Mammary epithelial cell (primary cell): ENCODE data around the gene ZNF45.

ENCODE experiments used
- EZH2 ChIP-seq: IDR thresholded peaks from 2 replicates; pipeline ENCODE4 v1.6.1; 2012; ENCODE audit warnings: low read length, inconsistent platforms, borderline replicate concordance
- TF ChIP-seq, protein P1 (sequence below), 2 donors: IDR thresholded peaks in 1 of 2; conservative IDR thresholded peaks in 1 of 2; 2 replicates each; pipeline ENCODE4 v1.5.1; 2011 to 2012; ENCODE audit warnings: inconsistent platforms in 2 of 2, low read length in 2 of 2, mild to moderate bottlenecking in 2 of 2, control low read depth in 1 of 2, low read depth in 1 of 2; ENCODE audit not compliant: insufficient read depth in 1 of 2; ENCODE audit errors: extremely low read depth in 1 of 2

DNA sequence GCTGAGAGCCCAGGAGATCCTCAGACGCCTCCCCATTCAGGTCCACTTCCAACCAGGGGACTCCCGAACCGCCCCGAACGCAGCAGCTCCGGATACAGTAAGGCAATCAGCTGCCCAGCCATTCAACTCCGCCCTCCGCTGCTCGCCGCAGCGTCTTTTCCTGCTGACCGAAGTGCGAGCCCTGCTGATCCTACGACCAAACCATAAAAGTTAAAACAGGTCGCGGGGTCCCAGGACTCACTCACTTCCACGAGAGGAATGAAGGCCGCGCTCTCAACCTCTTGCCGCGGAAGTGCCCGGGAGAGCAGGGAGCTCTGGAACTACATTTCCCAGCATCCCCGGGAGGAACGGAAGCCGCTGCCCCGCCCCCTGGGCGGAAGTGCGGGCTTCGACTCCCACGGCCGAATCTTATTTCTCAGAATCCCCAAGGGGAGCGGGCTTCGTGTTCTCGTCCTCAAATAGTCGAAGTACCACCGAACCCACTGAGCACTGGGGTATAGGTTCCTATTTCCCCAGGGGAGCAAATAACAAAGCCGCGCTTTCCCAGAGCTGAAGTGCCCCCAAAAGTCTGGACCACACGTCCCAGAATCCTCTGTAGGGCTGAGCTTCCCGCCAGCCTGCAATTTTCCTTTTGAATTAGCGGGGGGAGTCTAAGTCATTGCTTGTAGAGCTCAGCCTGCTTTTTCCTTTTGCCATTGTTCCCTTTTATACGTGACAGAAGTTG, at the start of gene ZNF45:
- TF ChIP-seq, protein P1, sequence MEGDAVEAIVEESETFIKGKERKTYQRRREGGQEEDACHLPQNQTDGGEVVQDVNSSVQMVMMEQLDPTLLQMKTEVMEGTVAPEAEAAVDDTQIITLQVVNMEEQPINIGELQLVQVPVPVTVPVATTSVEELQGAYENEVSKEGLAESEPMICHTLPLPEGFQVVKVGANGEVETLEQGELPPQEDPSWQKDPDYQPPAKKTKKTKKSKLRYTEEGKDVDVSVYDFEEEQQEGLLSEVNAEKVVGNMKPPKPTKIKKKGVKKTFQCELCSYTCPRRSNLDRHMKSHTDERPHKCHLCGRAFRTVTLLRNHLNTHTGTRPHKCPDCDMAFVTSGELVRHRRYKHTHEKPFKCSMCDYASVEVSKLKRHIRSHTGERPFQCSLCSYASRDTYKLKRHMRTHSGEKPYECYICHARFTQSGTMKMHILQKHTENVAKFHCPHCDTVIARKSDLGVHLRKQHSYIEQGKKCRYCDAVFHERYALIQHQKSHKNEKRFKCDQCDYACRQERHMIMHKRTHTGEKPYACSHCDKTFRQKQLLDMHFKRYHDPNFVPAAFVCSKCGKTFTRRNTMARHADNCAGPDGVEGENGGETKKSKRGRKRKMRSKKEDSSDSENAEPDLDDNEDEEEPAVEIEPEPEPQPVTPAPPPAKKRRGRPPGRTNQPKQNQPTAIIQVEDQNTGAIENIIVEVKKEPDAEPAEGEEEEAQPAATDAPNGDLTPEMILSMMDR (conservative IDR thresholded peaks at IDR 0.05 in 1 of 2, IDR thresholded peaks at IDR 0.05 in 1 of 2; ENCODE audit: extremely low read depth in 1 of 2, insufficient read depth in 1 of 2, low read depth in 1 of 2, low read length in 2 of 2), result no peak
- no peak for TF ChIP-seq EZH2
